Gastroesophageal sphincter (tissue), 3 donors: Measurements from ENCODE around the gene GJC1.

ENCODE experiments used
- EP300 ChIP-seq: sonication (generic); formaldehyde crosslinking; IDR thresholded peaks from one replicate; pipeline ENCODE4 v1.6.1; 2017; ENCODE audit warnings: antibody characterized with exemption, mild to moderate bottlenecking
- POLR2A ChIP-seq, 2 donors: fragments of 450-650 bp; IDR thresholded peaks; one replicate each; pipeline ENCODE4 v1.6.1; 2017; ENCODE audit warnings: antibody characterized with exemption in 2 of 2, mild to moderate bottlenecking in 2 of 2, moderate library complexity in 1 of 2
- TF ChIP-seq, protein P1 (sequence below), 4 experiments: fragments of 200-600 bp in 2 of 4; fragments of 450-650 bp in 2 of 4; sonication (generic) in 1 of 4; IDR thresholded peaks; one replicate each; pipeline ENCODE4 v1.5.1; 2017 to 2019; ENCODE audit warnings: antibody characterized with exemption in 4 of 4, mild to moderate bottlenecking in 2 of 4, moderate library complexity in 2 of 4

- TF ChIP-seq, protein P1, sequence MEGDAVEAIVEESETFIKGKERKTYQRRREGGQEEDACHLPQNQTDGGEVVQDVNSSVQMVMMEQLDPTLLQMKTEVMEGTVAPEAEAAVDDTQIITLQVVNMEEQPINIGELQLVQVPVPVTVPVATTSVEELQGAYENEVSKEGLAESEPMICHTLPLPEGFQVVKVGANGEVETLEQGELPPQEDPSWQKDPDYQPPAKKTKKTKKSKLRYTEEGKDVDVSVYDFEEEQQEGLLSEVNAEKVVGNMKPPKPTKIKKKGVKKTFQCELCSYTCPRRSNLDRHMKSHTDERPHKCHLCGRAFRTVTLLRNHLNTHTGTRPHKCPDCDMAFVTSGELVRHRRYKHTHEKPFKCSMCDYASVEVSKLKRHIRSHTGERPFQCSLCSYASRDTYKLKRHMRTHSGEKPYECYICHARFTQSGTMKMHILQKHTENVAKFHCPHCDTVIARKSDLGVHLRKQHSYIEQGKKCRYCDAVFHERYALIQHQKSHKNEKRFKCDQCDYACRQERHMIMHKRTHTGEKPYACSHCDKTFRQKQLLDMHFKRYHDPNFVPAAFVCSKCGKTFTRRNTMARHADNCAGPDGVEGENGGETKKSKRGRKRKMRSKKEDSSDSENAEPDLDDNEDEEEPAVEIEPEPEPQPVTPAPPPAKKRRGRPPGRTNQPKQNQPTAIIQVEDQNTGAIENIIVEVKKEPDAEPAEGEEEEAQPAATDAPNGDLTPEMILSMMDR (IDR thresholded peaks at IDR 0.05) = no peak
- no peak for TF ChIP-seq EP300
- no peak for TF ChIP-seq POLR2A (IDR thresholded peaks at IDR 0.05)
These were observed 61.5 kb downstream of the GJC1 start for GRCh38 chr17:44768505-44769142.
